Cardiac muscle cell (in vitro differentiated cells and primary cell): ENCODE data around the gene GPC5. TPM values are rescaled to one million over a fixed set of nuclear protein-coding genes. Genes with fewer than 3 reads are reported as not detected.

Source experiments
- DNase-seq, 2 donors: peaks; one replicate each; pipeline versions ENCODE4 v3.0.0 to v3.0.0-alpha.2; 2010 to 2017; ENCODE audit warnings: low read depth in 1 of 2, low spot score in 1 of 2
- H3K27ac ChIP-seq: fragments of 200-600 bp; sonication (generic); 2 replicates; pipeline ENCODE4 v1.5.1; 2016
- H3K27me3 ChIP-seq: fragments of 200-600 bp; sonication (generic); 2 replicates; pipeline ENCODE4 v1.6.0; 2016; ENCODE audit warnings: control low read depth
- H3K36me3 ChIP-seq: fragments of 200-600 bp; sonication (generic); 2 replicates; pipeline ENCODE4 v1.5.1; 2016; ENCODE audit warnings: control low read depth
- H3K4me1 ChIP-seq: fragments of 200-600 bp; sonication (generic); 2 replicates; pipeline ENCODE4 v1.8.1; 2017; ENCODE audit warnings: low read depth, mild to moderate bottlenecking, mixed run types
- H3K4me3 ChIP-seq: fragments of 200-600 bp; sonication (generic); 2 replicates; pipeline ENCODE4 v1.5.1; 2016; ENCODE audit warnings: mild to moderate bottlenecking
- H3K9me3 ChIP-seq: fragments of 200-600 bp; sonication (generic); 2 replicates; pipeline ENCODE4 v1.5.1; 2017; ENCODE audit warnings: low read depth, mild to moderate bottlenecking, control low read depth
- polyA plus RNA-seq: library from polyadenylated mRNA; unstranded; fragments of >200 nt; fragmentation: Nextera tagmentation; extraction: Ambion mirVana; gene quantifications from 2 replicates; pipeline ENCODE4 v1.2.1, GENCODE V29; 2016
- total RNA-seq: library from RNA; depleted of rRNA; stranded (reverse); fragments of >200 nt; gene quantifications from 2 replicates; pipeline ENCODE4 v1.2.3, GENCODE V29; 2016
- TF ChIP-seq, protein P1 (sequence below): IDR thresholded peaks from 2 replicates; pipeline ENCODE4 v1.5.1; 2012; ENCODE audit warnings: low read depth, mild to moderate bottlenecking, low read length

Gene GPC5
- total and polyA plus RNA-seq, 2 experiments from 2014 or later: 0.97 to 3.3 TPM

DNA sequence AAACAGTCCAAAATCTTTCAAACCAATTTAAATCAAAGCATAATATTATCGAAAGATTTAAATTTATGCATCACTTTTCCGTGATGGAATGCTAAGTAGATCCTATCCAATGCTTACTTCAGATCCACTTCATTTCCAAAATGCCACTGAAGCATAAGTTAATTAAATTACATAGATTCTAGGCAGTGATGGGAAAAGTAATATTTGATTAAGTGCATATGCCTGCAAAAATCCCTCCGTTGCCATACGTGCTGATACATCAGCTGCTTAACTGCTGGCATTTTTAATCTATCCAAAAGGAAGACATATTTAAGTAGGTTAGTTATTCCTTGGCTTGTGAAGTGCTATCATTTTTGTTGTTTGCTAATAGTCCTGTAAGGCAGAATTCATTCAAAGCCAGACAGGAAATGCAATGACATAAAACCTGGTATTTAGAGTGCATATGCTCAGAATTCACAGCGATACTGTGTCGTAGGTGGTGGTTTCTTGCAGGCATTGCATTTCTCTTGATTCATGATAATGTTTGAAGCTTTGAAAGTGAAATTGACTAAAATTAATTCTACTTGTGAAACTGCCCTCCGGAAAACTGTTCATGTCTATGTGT lies 1089.9 kb downstream of the GPC5 start:
- Histone ChIP-seq H3K36me3 (no peaks in the 10 kb centered on the region), H3K27me3 (no peaks in the 10 kb centered on the region), H3K27ac (no peak overlapping the region), H3K4me3 (no peak overlapping the region), H3K9me3 (no peaks in the 10 kb centered on the region), H3K4me1 (no peaks in the 10 kb centered on the region)
- TF ChIP-seq, protein P1, sequence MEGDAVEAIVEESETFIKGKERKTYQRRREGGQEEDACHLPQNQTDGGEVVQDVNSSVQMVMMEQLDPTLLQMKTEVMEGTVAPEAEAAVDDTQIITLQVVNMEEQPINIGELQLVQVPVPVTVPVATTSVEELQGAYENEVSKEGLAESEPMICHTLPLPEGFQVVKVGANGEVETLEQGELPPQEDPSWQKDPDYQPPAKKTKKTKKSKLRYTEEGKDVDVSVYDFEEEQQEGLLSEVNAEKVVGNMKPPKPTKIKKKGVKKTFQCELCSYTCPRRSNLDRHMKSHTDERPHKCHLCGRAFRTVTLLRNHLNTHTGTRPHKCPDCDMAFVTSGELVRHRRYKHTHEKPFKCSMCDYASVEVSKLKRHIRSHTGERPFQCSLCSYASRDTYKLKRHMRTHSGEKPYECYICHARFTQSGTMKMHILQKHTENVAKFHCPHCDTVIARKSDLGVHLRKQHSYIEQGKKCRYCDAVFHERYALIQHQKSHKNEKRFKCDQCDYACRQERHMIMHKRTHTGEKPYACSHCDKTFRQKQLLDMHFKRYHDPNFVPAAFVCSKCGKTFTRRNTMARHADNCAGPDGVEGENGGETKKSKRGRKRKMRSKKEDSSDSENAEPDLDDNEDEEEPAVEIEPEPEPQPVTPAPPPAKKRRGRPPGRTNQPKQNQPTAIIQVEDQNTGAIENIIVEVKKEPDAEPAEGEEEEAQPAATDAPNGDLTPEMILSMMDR: no peak
- DNase-seq: no peak

DNA sequence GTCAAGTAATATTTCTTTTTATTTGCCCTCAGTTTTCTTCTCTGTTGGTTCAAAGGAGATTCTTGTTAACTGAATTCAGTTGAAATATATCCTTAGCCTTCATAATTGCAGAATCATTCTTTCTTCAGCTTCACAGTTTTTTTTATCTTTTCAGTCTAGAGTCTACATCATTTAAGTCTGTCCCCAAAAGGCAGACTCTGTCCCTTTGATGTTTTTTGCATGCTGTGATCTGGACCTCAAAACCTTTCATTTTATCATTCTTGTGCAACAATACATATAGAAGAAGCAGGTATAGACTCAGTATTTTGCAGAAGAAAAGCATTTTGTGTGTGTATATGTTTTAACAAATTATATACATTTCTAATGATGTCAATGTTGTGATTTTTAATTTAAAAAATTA lies 1093.4 kb downstream of the GPC5 start:
- no peaks in the 10 kb centered on the region for H3K4me1 ChIP-seq
- no peak overlapping the region for H3K27ac ChIP-seq
- TF ChIP-seq, protein P1: no peak
- no peak overlapping the region for H3K4me3 ChIP-seq
- no peaks in the 10 kb centered on the region for H3K9me3 ChIP-seq
- H3K27me3 ChIP-seq: no peaks in the 10 kb centered on the region
- DNase-seq: no peak
- H3K36me3 ChIP-seq: no peaks in the 10 kb centered on the region

DNA sequence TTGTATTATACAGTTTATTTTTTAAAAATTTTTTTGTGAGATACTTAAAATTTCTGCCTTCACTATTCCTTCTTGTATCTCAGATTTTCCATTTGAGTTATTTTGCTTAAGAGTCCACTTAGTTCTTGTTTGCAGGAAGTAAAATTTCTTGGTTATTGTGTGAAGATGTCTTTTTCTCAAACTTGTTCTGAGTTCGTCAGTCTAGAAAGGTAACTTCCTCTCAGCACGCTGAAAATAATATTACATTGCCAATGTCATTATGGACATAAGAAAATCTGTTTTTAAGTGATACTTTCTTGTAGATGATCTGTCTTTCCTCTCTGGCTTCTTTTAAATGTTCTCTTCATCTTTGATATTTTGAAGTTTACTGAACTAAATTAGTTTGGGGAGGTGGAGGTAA lies 1096.5 kb downstream of the GPC5 start:
- TF ChIP-seq, protein P1: no peak

DNA sequence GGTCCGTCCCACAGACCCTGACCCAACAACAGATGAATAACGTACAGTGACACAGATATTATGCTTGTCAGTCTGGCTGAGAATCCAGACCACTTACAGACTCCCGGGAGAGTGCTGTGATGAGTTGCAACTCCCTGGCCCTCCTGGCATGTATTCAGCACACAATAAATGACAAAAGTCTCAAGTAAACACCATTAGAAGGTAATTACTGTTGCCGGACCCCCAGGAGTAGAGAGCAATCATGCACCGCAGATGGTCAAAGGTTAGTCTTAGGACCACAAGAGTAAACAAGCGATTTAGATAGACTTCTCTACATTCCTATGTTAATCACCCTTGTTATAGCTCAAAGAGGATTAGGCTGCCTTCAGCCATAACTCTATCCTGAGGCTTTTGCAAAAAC lies 1101.8 kb downstream of the GPC5 start:
- Histone ChIP-seq H3K4me1 (no peaks in the 10 kb centered on the region), H3K27ac (no peak overlapping the region), H3K27me3 (no peaks in the 10 kb centered on the region), H3K4me3 (no peak overlapping the region), H3K9me3 (no peaks in the 10 kb centered on the region), H3K36me3 (no peaks in the 10 kb centered on the region)
- no peak for DNase-seq
- TF ChIP-seq, protein P1: no peak

More for the DNA sequence above, 1096.5 kb downstream of the GPC5 start:
- H3K27me3 ChIP-seq: no peaks in the 10 kb centered on the region
- no peak for DNase-seq
- H3K27ac ChIP-seq: no peak overlapping the region
- H3K36me3 ChIP-seq: no peaks in the 10 kb centered on the region
- no peaks in the 10 kb centered on the region for H3K9me3 ChIP-seq
- H3K4me3 ChIP-seq: no peak overlapping the region
- H3K4me1 ChIP-seq: no peaks in the 10 kb centered on the region

DNA sequence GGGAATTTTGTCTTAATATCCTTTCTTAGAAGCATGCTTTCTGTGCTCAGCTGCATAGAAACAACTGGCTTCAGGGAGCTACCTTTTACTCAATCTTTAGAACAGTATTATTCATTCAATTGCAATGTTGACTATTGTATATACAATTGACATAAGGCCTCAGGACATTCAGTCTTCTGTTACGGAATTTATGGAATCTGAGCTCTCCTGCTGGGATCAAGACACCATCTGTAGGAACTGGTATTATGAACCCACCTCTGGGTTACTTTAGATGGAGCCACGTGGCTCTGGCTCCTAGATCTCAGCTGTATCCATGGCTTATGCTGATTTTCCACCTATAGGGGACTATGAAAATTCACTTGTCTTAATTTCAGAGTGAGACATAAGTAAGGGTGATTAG lies 1112.0 kb downstream of the GPC5 start:
- peak in 1 of 2 donors; percentile 14 for DNase-seq
- H3K4me1 ChIP-seq: no peaks in the 10 kb centered on the region
- H3K27me3 ChIP-seq: no peaks in the 10 kb centered on the region
- H3K9me3 ChIP-seq: no peaks in the 10 kb centered on the region
- H3K27ac ChIP-seq: no peak overlapping the region
- TF ChIP-seq, protein P1: no peak
- no peak overlapping the region for H3K4me3 ChIP-seq
- H3K36me3 ChIP-seq: no peaks in the 10 kb centered on the region

DNA sequence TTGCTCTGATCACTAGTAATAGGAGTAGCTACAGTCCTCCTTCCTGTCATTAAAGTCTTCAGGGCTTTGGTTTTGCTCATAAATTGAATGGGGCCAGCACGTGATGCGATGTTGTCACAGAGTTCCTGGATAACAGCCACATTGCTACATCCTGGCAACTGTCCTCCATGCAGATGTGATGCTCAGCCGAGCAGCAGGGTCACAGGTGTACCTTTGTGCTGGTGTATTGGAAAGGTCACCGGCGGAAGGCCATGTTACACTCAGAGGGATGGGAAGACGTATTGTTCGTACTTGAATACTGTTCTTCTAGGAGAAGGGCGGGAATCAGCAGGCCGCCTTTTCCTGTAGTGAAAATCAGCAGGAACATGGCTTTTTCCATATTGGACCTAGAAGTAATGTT lies 1114.4 kb downstream of the GPC5 start:
- Histone ChIP-seq H3K27ac (no peak overlapping the region), H3K4me1 (no peaks in the 10 kb centered on the region), H3K36me3 (no peaks in the 10 kb centered on the region), H3K9me3 (no peaks in the 10 kb centered on the region), H3K27me3 (no peaks in the 10 kb centered on the region), H3K4me3 (no peak overlapping the region)
- no peak for DNase-seq
- TF ChIP-seq, protein P1: no peak
